HG03139 (cell line): ENCODE results near the gene ADAT2.
A peak's percentile ranks its signal among the peaks of the same experiment; 100 is the strongest.
"Not testable (repeated sequence)": the region's sequence is repeated elsewhere in the genome, so short reads cannot be mapped to it uniquely, and the experiment has no call there.

Source experiments
- ATAC-seq: cut with Tn5 transposase; IDR thresholded peaks from one replicate; pipeline ENCODE4 v1.9.1; 2021; ENCODE audit not compliant: unreplicated experiment

The ADAT2 gene

GRCh38 chr6:143450453-143451371 lies at the start of gene ADAT2, which contains the start of gene PEX3:
Gene ADAT2 (minus strand): TSS chr6:143450695. CDS start chr6:143450658, 37 bp downstream.
Gene PEX3 (plus strand): TSS chr6:143450805. CDS start chr6:143451043, 238 bp downstream.
- ATAC-seq, result peak; percentile 97

- ATAC-seq, result no peak
Observed at GRCh38 chr6:143498428-143498827, 47.9 kb upstream of the ADAT2 start.

DNA sequence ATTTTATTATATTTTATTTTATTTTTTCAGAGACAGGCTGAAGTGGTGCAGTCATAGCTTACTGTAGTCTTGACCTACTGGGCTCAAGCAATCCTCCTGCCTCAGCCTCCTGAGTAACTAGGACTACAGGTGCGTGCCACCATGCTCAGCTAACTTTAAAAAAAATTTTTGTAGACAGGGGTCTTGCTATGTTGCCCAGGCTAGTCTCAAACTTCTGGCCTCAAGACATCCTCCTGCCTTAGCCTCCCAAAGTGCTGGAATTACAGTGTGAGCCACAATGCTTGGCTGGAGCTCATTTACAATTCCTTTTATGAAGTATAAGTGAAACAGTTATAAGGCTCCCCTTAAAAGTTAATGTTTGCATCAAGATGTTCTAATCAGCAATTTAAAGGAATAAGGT lies 46.5 kb upstream of the ADAT2 start:
- no peak for ATAC-seq

DNA sequence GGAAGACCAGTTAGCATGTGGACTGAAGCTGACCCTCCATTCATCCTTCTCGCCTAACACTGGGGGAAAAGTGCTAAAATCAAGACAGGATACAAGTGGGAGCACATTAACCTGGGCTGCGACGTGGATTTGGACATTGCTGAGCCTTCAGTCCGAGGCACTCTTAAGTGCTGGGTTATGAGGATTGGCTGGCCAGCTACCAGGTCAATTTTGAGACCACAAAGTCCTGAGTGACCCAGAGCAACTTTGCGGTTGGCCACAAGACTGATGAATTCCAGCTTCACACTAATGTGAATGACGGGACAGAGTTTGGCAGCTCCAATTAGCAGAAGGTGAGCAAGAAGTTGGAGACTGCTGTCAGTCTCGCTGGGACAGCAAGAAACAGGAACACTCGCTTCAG lies 40.3 kb upstream of the ADAT2 start:
- no peak for ATAC-seq

DNA sequence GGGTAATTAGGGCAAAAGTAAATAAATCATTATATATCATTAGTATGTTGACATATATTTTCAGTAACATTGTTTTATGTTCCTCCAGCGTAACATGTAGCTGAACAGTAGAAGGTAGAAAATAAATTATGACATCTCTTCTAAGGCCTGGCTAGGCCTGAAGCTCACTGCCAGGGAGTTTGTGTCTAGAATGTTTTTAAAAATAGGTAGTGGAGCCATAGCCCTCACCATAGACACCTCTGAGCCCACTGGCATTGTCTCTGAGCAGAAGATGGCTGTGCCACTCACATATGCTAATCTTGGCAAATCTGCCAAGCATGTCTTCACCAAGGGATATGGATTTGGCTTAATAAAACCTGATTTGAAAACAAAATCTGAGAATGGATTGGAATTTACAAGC lies 39.7 kb upstream of the ADAT2 start:
- no peak for ATAC-seq

DNA sequence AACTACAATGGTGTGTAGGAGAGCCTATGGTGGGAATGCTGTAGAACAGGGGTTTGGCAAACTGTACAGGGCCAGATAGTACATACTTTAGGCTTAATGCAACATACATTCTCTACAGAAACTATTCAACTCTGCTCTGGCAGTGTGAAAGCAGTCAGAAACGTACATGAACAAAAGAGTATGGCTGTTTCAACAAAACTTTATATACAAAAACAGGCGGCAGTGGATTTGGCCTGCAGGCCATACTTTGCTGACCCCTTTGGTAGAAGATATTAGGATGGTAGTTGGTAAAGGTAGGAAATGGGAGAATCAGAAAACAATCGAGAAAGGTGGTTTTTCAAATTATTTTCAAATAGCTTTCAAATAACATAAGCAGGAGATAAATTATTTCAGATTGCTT lies 36.3 kb upstream of the ADAT2 start:
- no peak for ATAC-seq

- ATAC-seq, result no peak
Observed at GRCh38 chr6:143485967-143486366, 35.5 kb upstream of the ADAT2 start.

GRCh38 chr6:143482593-143482992 lies 32.1 kb upstream of the ADAT2 start:
- no peak for ATAC-seq

- no peak for ATAC-seq
Observed at GRCh38 chr6:143478479-143479062, 28.1 kb upstream of the ADAT2 start.

GRCh38 chr6:143476545-143476944 lies 26.1 kb upstream of the ADAT2 start:
- no peak for ATAC-seq

- no peak for ATAC-seq
Observed at GRCh38 chr6:143471822-143472221, 21.3 kb upstream of the ADAT2 start.

DNA sequence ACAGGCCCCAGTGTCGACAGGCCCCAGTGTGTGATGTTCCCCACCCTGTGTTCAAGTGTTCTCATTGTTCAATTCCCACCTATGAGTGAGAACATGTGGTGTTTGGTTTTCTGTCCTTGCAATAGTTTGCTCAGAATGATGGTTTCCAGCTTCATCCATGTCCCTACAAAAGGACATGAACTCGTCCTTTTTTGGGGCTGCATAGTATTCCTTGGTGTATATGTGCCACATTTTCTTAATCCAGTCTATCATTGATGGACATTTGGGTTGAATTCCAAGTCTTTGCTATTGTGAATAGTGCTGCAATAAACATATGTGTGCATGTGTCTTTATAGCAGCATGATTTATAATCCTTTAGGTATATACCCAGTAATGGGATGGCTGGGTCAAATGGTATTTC lies 18.3 kb upstream of the ADAT2 start:
- ATAC-seq, result not testable (repeated sequence)

DNA sequence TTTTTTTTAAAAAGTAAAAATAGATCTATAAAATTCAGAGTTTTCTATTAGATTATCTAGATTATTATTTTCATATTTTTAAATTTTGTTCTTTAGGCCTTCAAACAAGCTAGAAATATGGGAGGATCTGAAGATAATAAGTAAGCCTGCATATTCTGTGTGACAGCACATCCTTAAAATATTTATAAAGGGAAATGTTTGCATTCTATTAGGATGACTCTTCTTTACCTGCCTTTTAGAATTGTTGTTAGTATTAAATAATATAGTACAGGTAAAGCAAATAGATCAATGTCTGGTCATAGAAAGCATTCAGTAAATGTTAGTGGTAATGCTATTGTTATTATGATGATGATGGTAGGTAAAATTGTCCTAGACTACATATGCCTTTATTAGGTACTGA lies 17.5 kb upstream of the ADAT2 start:
- ATAC-seq, result no peak

DNA sequence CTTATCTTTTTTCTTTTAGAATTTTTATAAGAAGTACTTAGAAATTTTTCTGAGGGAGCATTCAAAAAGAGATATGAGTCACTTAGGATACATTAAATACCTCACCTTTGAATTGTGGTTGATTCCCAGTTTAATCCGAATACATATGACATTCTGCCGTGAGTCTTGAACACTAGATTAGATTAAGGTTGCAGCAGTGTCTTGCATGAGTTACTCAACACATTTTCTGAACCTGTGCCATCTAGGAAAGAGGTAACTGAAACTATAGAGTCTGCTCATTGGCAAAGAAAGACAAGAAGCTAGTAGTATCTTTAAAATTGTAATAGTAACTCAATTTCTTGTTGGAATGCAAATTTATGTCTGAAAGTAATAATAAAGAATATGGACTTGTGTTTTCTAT lies 15.1 kb upstream of the ADAT2 start:
- no peak for ATAC-seq

- no peak for ATAC-seq
Observed at GRCh38 chr6:143457563-143458359, 7.3 kb upstream of the ADAT2 start.

- ATAC-seq, result no peak
Observed at GRCh38 chr6:143451531-143451930, 1.0 kb upstream of the ADAT2 start.

DNA sequence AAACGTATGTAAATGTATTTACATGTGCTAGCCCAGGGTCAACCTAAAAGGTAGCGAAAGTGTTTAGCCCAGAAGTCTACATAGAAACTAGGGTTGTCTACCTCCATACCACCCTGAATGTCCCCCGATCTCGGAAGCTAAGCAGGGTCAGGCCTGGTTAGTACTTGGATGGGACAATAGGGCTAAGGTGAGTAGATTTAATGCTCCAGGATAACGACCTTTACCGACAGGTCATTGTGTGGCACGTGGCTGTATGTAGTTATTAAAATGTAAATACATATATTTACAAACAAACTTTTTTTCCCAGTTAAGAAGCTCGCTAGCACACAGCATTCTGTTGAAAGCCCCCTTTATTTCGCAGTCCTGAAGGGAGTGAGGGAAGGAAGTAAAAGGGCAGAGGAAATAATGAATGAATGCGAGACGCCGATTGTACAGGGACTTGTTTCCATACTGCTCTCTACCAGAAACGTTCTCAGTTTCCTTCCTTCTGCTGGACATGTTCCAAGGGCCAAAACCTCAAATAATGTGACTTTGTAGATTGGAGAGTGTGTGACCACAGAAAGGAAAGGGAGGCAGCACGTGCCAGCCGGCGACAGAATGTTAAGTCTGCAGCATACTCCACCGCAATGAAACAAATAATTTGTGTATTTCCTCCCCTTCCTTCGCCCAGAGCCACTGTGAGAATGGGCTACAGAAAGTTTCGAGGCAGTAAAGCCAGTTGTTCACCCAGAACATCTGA lies 612 bp downstream of the ADAT2 start:
- ATAC-seq, result peak; percentile 0

DNA sequence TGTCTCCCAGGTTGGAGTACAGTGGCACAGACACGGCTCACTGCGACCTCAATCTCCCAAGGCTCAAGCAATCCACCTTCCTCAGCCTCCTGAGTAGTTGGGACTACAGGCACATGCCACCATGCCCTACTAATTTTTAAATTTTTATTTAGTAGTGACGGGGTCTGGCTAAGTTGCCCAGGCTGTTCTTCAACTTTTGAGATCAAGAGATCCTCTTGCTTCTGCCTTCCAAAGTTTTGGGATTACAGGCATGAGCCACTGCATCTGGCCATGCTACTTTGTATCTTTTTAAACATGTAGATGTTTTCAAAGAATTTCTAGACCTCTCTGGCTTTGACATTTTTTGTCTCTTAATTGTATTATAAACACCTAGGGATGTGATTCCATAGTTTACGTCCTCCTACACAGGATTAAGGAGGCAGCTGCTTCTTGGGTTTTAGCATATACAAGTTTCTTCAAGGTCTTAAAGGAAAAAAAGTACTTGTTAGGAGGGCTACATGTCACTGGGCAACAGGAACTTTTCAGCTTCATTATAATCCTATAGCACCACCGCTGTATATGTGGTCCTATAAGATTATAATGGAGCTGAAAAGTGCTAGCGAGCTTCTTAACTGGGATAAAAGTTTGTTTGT lies 1.3 kb downstream of the ADAT2 start:
- no peak for ATAC-seq

- not testable (repeated sequence) for ATAC-seq
Observed at GRCh38 chr6:143447865-143448264, 2.6 kb downstream of the ADAT2 start.

GRCh38 chr6:143443096-143443495 lies 7.4 kb downstream of the ADAT2 start:
- no peak for ATAC-seq
